ENCODE data around the gene PDE3B. TPM values are rescaled to one million over a fixed set of nuclear protein-coding genes. Genes with fewer than 3 reads are reported as not detected.

PDE3B gene
- total RNA-seq, 2 donors from 2014 or later = 9.4 to 11.7 TPM

- 87 to 92% methylated on average over 1 to 2 of the region's 4 CpGs for WGBS, 2 experiments (ENCODE audit: insufficient coverage in 1 of 2, insufficient read length in 1 of 2)
- no peak overlapping the region for H3K27ac Mint-ChIP-seq
These were observed 78.9 kb downstream of the PDE3B start for GRCh38 chr11:14722496-14722895.

DNA sequence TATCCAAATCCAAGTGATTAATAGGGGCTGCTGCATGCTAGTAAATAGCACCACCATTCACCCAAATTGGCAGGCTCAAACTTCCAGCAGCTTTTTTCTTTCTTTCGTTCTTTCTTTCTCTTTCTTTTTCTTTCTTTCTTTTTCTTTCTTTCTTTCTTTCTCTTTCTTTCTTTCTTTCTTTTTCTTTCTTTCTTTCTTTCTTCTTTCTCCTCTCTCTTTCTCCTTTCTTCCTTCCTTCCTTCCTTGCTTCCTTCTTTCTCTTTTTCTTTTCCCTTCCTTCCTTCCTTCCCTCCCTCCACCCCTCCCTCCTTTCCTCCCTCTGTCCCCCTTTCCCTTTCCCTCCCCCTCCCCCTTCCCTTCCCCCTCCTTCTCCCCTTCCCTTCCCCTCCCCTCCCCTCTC, 81.5 kb downstream of the PDE3B start:
- H3K4me1 Mint-ChIP-seq = peaks cover 6% of the 10 kb centered on the region
- Histone ChIP-seq H3K27ac (ENCODE audit: low read depth, low read length) (no peak overlapping the region), H3K4me3 (ENCODE audit: low read length) (no peak overlapping the region), H3K9me3 (ENCODE audit: control insufficient read depth, low read length) (no peaks in the 10 kb centered on the region), H3K9ac (ENCODE audit: extremely low read depth, low read length, poor library complexity, severe bottlenecking) (no peak overlapping the region), H3K27me3 (ENCODE audit: control insufficient read depth, insufficient read depth, low read length, poor library complexity, severe bottlenecking) (peaks cover 7% of the 10 kb centered on the region), H3K36me3 (ENCODE audit: control insufficient read depth, insufficient read depth, low read length) (no peaks in the 10 kb centered on the region), H3K4me1 (ENCODE audit: control insufficient read depth, insufficient read depth, low read length) (no peaks in the 10 kb centered on the region)
- H3K36me3 Mint-ChIP-seq (ENCODE audit: low read depth) = no peaks in the 10 kb centered on the region
- H3K4me3 Mint-ChIP-seq = no peak overlapping the region
- H3K9me3 Mint-ChIP-seq = no peaks in the 10 kb centered on the region
- peaks cover 16% of the 10 kb centered on the region for H3K27me3 Mint-ChIP-seq (ENCODE audit: insufficient read depth)
- no peak overlapping the region for H3K27ac Mint-ChIP-seq
- DNase-seq = no peak
- TF ChIP-seq, protein P1, sequence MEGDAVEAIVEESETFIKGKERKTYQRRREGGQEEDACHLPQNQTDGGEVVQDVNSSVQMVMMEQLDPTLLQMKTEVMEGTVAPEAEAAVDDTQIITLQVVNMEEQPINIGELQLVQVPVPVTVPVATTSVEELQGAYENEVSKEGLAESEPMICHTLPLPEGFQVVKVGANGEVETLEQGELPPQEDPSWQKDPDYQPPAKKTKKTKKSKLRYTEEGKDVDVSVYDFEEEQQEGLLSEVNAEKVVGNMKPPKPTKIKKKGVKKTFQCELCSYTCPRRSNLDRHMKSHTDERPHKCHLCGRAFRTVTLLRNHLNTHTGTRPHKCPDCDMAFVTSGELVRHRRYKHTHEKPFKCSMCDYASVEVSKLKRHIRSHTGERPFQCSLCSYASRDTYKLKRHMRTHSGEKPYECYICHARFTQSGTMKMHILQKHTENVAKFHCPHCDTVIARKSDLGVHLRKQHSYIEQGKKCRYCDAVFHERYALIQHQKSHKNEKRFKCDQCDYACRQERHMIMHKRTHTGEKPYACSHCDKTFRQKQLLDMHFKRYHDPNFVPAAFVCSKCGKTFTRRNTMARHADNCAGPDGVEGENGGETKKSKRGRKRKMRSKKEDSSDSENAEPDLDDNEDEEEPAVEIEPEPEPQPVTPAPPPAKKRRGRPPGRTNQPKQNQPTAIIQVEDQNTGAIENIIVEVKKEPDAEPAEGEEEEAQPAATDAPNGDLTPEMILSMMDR (conservative IDR thresholded peaks at IDR 0.05) = no peak
- WGBS, 2 experiments (ENCODE audit: insufficient coverage in 1 of 2, insufficient read length in 1 of 2) = 89 to 92% methylated on average over 1 of the region's 1 CpG

More at GRCh38 chr11:14722496-14722895, 78.9 kb downstream of the PDE3B start:
- TF ChIP-seq, protein P1 (conservative IDR thresholded peaks at IDR 0.05) = no peak
- Histone ChIP-seq H3K9me3 (ENCODE audit: control insufficient read depth, low read length) (no peaks in the 10 kb centered on the region), H3K9ac (ENCODE audit: extremely low read depth, low read length, poor library complexity, severe bottlenecking) (no peak overlapping the region), H3K4me3 (ENCODE audit: low read length) (no peak overlapping the region), H3K4me1 (ENCODE audit: control insufficient read depth, insufficient read depth, low read length) (no peaks in the 10 kb centered on the region), H3K27me3 (ENCODE audit: control insufficient read depth, insufficient read depth, low read length, poor library complexity, severe bottlenecking) (peaks cover 7% of the 10 kb centered on the region), H3K36me3 (ENCODE audit: control insufficient read depth, insufficient read depth, low read length) (no peaks in the 10 kb centered on the region), H3K27ac (ENCODE audit: low read depth, low read length) (no peak overlapping the region)
- no peak overlapping the region for H3K4me3 Mint-ChIP-seq
- no peaks in the 10 kb centered on the region for H3K9me3 Mint-ChIP-seq
- H3K36me3 Mint-ChIP-seq (ENCODE audit: low read depth) = no peaks in the 10 kb centered on the region
- H3K27me3 Mint-ChIP-seq (ENCODE audit: insufficient read depth) = peaks cover 13% of the 10 kb centered on the region
- DNase-seq = no peak
- peaks cover 6% of the 10 kb centered on the region for H3K4me1 Mint-ChIP-seq

GRCh38 chr11:14727215-14727614, 83.6 kb downstream of the PDE3B start:
- Histone ChIP-seq H3K27ac (ENCODE audit: low read depth, low read length) (no peak overlapping the region), H3K4me1 (ENCODE audit: control insufficient read depth, insufficient read depth, low read length) (no peaks in the 10 kb centered on the region), H3K9ac (ENCODE audit: extremely low read depth, low read length, poor library complexity, severe bottlenecking) (no peak overlapping the region), H3K27me3 (ENCODE audit: control insufficient read depth, insufficient read depth, low read length, poor library complexity, severe bottlenecking) (peaks cover 7% of the 10 kb centered on the region), H3K36me3 (ENCODE audit: control insufficient read depth, insufficient read depth, low read length) (no peaks in the 10 kb centered on the region), H3K4me3 (ENCODE audit: low read length) (no peak overlapping the region), H3K9me3 (ENCODE audit: control insufficient read depth, low read length) (no peaks in the 10 kb centered on the region)
- no peak for DNase-seq
- Mint-ChIP-seq H3K36me3 (ENCODE audit: low read depth) (no peaks in the 10 kb centered on the region), H3K27me3 (ENCODE audit: insufficient read depth) (peaks cover 18% of the 10 kb centered on the region), H3K9me3 (no peaks in the 10 kb centered on the region), H3K4me3 (no peak overlapping the region), H3K4me1 (peaks cover 11% of the 10 kb centered on the region), H3K27ac (no peak overlapping the region)
- TF ChIP-seq, protein P1 (conservative IDR thresholded peaks at IDR 0.05) = no peak
